Mesenteric fat pad (tissue), 1 donor: ENCODE data around the gene VPS37C. TPM values are rescaled to one million over a fixed set of nuclear protein-coding genes. Genes with fewer than 3 reads are reported as not detected.

Source experiments
- DNase-seq: peaks from one replicate; pipeline ENCODE4 v3.0.0-alpha.2; 2020; ENCODE audit warnings: low spot score
- total RNA-seq: library from RNA; stranded (reverse); fragmentation: NEBNext Ultra II Directional; extraction: Animal tissue kit (Norgen Biotek cat#: 25700); gene quantifications from one replicate; pipeline ENCODE4 v1.2.1, GENCODE V29; 2021
- donor health status: DM: yes; HTN: yes; CAD: no.

Gene VPS37C
- total RNA-seq, 1 donor from 2014 or later, result 21.5 TPM

GRCh38 chr11:61155741-61156140 lies 5.5 kb downstream of the VPS37C start:
- DNase-seq, result no peak

DNA sequence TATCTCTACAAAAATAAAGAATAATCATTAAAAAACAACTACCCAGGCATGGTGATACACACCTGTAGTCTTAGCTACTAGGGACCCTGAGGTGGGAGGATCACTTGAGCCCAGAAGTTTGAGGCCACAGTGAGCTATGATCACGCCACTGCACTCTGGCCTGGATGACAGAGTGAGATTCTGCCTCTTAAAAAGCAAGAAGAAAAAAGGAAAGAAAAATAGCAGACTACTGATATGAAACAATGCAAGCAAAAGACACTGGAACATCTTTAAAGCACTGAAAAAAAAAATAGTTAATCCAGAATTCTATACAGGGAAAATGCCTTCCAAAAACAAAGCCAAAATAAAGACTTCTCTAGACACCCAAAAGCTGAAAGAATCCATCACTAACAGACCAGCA lies 5.9 kb downstream of the VPS37C start:
- DNase-seq, result no peak

GRCh38 chr11:61154528-61154927 lies 6.7 kb downstream of the VPS37C start:
- peak; percentile 8 for DNase-seq

GRCh38 chr11:61153593-61154095 lies 7.6 kb downstream of the VPS37C start:
- DNase-seq, result peak; percentile 12

- DNase-seq, result peak; percentile 37
Measured at GRCh38 chr11:61152816-61153592, 8.2 kb downstream of the VPS37C start.

GRCh38 chr11:61151545-61152252 lies 9.5 kb downstream of the VPS37C start:
- DNase-seq, result no peak

GRCh38 chr11:61150706-61151544 lies 10.3 kb downstream of the VPS37C start:
- no peak for DNase-seq

GRCh38 chr11:61149624-61150615 lies 11.3 kb downstream of the VPS37C start:
- DNase-seq, result peak; percentile 11

- DNase-seq, result peak; percentile 69
Measured at GRCh38 chr11:61147791-61148620, 13.2 kb downstream of the VPS37C start.

- DNase-seq, result peak; percentile 72
Measured at GRCh38 chr11:61147271-61147670, 14.0 kb downstream of the VPS37C start.

GRCh38 chr11:61146416-61146815 lies 14.8 kb downstream of the VPS37C start:
- DNase-seq, result peak; percentile 57

- peak; percentile 65 for DNase-seq
Measured at GRCh38 chr11:61145228-61146005, 15.8 kb downstream of the VPS37C start.

DNA sequence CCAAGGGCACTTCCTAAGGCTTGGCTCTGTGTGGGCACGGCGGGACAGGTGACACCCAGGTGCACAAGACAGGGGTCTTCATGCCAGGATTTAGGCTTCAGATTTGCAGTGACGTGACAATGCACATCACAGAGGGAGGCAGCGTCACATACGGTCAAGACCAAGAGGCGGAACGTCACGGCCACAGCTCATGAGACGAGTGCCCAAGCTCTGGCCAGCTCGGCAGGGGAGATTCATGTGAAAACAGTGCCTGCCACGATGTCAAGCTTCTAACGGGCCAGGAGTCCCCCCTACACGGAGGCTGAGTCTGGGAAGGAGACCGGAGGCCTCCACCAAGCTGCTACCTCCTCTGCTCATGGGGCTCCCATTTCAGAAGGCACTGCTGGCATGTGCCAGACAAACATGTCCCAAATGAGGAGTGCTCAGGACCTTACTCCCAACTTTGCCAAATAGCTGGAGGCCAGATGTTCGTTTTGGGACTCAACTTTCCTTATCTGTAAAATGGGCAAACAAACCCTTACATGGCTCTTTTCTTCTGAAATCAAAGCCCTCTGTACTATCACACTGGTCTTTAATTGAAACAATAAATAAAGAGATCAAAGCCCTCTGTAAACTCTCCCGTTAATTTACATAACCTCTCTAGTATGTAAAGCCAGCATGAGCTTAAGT lies 16.6 kb downstream of the VPS37C start:
- DNase-seq, result peak; percentile 71

- DNase-seq, result no peak
Measured at GRCh38 chr11:61142424-61142823, 18.8 kb downstream of the VPS37C start.

- peak; percentile 89 for DNase-seq
Measured at GRCh38 chr11:61141601-61142028, 19.6 kb downstream of the VPS37C start.

DNA sequence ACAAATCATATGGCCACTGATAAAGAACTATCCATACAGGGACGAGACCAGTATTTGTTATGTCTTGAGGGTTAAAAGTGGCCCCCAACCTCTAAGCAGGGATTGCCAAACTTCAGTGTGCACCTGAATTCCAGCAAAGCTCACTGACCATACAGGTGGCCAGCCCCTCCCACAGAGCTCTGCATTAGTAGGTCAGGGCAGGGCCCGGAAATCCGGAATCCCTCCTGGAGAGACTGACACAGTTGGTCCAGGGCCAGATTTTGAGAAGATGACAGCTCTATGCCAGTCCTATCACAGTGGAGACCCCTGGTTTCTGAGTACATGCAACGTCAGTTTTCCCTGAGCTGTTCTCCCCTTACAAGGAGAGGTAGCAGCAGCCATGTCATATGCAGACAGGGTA lies 20.8 kb downstream of the VPS37C start:
- DNase-seq, result peak; percentile 55

DNA sequence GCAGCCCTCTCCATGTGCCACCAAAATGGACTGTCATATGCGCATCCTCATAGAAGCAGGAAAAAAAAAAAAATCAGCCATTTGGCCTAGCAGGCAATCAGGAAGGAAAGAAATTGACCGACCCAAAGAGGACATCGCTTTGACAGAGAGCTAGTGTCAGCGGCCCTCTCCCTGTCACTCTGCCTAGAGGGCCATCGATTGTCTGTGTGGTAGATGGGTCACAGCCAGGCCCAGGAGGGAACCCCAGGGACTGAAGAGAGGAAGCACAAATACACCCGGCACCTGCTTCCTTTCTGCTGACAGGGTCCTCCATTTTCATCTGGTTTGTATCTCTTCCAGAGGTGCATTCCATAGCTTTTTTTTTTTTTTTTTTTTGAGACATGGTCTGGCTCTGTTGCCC lies 21.8 kb downstream of the VPS37C start:
- peak; percentile 18 for DNase-seq

DNA sequence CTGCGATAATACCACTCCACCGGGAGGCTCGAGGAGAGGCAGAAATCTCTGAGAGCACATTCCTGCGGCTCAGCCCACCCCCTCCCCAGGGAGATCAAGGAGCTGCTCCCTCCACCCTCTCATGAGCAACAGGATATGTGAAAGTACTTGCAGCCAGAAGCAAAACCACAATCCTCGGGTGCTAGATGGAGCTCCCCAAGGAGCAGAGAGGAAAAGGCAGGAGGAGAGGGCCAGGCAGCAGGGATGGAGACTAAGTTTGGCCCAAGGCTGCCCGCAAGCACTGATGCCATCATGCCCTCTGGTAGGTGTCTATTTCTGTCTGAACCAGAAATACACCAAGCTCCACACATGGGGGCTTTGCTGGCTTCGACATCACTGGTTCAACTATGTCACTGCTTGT lies 22.3 kb downstream of the VPS37C start:
- DNase-seq, result peak; percentile 47
